GDM1 (cell line): ENCODE results near the gene CLEC2L.

Experiments
- DNase-seq: peaks from one replicate; lab custom pipeline; 2025; lab: John Stamatoyannopoulos, UW

CLEC2L gene

GRCh38 chr7:139575338-139575680 is 51.8 kb downstream of the CLEC2L start:
- DNase-seq, result no peak

GRCh38 chr7:139576179-139576973 is 52.9 kb downstream of the CLEC2L start:
- no peak for DNase-seq

- DNase-seq, result no peak
Measured at GRCh38 chr7:139580435-139580834, 57.0 kb downstream of the CLEC2L start.

GRCh38 chr7:139582130-139582650 is 58.7 kb downstream of the CLEC2L start:
- no peak for DNase-seq

GRCh38 chr7:139582671-139583155 is 59.2 kb downstream of the CLEC2L start:
- DNase-seq, result no peak

- DNase-seq, result no peak
Measured at GRCh38 chr7:139583826-139584553, 60.5 kb downstream of the CLEC2L start.

GRCh38 chr7:139585042-139585441 is 61.6 kb downstream of the CLEC2L start:
- no peak for DNase-seq

- no peak for DNase-seq
Measured at GRCh38 chr7:139586286-139586685, 62.8 kb downstream of the CLEC2L start.

GRCh38 chr7:139587535-139587934 is 64.0 kb downstream of the CLEC2L start:
- no peak for DNase-seq

GRCh38 chr7:139588632-139589031 is 65.1 kb downstream of the CLEC2L start:
- DNase-seq, result no peak

GRCh38 chr7:139589474-139589873 is 66.0 kb downstream of the CLEC2L start:
- DNase-seq, result no peak

GRCh38 chr7:139591550-139592195 is 68.2 kb downstream of the CLEC2L start:
- no peak for DNase-seq

GRCh38 chr7:139592801-139593461 is 69.4 kb downstream of the CLEC2L start:
- DNase-seq, result no peak

GRCh38 chr7:139594090-139594489 is 70.6 kb downstream of the CLEC2L start:
- no peak for DNase-seq
